GM19395 (cell line): Measurements from ENCODE around the gene GTF2F2.
"Not testable (repeated sequence)": the region's sequence is repeated elsewhere in the genome, so short reads cannot be mapped to it uniquely, and the experiment has no call there.

Source experiments
- ATAC-seq: cut with Tn5 transposase; IDR thresholded peaks from one replicate; pipeline ENCODE4 v1.9.1; 2021; ENCODE audit warnings: mild to moderate bottlenecking, moderate library complexity; ENCODE audit not compliant: unreplicated experiment

The GTF2F2 gene

DNA sequence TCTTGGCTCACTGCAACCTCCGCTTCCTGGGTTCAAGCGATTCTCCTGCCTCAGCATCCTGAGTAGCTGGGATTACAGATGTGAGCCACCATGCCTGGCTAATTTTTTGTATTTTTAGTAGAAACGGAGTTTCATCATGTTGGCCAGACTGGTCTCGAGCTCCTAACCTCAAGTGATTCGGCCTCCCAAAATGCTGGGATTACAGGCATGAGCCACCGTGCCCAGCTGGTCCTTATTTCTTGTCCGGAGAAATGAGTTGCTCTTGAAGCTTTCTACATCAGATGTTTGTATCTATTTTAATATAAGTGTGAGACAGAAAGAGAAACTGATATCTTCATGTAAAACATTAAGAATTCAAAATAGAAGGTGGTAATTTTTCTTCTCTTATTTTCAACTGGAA lies 124.4 kb downstream of the GTF2F2 start:
- ATAC-seq: not testable (repeated sequence)

DNA sequence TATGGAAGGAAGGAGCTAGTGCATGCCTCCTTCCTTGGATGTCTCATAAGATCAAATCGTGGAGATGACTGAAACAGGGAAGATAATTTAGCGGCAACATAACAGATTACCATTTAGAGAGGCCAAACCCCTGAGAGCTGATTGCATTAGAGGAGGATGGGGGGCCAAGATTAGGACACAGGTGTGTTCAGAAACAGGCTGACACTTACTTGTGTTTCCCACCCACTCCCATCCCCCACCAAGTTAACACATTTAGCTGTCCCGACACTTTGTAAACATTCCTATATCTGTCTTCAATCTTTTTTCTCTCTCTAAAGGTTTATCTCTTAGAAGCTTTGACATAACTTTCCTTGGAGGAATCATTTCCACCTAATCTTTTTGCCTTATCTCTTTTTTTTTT lies 129.4 kb downstream of the GTF2F2 start:
- ATAC-seq: no peak

DNA sequence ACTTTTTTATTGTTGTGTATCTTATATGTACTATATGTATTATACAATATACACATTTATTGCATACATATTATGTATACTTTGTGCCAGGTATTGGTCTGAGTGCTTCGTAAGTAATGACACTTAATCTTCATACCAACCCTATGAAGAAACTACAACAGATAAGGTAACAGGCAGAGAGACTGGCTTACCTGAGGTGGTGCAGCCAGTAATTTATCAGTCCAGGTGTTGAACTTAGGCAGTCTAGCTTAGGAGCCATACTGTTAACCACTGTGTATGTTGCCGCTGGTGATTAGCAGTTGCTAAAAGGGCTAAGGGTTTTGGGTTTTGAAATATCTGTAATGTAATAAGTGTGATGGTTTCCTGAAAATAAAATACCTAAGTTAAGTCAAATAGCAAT lies 134.1 kb downstream of the GTF2F2 start:
- ATAC-seq: no peak

DNA sequence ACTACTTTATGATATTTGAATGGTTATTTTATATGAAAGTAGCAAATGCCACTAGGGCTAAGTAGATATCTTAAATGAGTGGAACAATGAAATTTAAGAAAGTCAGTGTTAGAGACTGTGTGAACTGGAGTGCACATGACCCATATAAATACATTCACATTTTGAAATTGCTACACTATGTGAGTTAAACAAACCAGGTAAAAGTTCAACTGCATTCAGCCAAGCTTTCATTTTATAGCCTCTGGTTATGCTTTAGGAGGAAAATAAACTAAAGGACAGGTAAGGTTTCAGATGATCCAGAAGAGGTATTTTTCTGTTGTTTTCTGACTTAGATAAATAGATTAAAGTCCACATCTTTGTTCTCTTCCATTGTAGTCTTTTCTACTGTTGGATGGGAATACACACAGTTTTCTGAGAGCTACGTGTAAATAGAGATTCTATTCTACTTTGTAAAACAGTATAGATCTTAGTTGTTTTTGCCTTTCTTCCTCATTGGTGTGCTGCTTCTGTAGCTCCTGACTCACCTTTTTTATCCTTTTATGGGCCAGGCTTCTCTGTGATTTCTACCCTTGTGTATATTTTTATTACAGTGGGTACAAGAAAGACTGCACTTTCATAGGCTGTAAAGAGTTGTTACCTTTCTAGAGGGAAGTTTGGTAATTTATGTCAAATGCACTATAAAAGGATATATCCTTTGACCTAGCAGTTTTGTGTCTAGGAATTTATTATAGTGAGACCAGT lies 135.1 kb downstream of the GTF2F2 start:
- no peak for ATAC-seq

DNA sequence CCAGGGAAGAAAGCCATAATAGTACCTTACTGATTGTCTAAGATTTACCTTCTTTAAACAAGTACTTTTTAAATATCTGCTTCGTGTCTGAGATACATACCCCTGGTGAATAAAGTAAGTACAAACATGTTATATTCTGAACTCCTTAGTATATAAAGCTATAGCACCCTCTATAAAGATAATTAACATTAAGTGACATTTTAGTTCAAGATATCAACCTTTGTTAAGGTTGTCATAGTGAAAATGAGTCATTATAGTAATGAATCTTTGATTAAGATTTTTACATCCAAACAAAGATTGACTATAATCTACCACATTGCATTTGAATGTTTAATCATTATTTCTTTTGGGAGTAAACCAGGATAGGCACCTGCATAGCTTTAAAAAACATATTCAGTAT lies 135.9 kb downstream of the GTF2F2 start:
- ATAC-seq: no peak

DNA sequence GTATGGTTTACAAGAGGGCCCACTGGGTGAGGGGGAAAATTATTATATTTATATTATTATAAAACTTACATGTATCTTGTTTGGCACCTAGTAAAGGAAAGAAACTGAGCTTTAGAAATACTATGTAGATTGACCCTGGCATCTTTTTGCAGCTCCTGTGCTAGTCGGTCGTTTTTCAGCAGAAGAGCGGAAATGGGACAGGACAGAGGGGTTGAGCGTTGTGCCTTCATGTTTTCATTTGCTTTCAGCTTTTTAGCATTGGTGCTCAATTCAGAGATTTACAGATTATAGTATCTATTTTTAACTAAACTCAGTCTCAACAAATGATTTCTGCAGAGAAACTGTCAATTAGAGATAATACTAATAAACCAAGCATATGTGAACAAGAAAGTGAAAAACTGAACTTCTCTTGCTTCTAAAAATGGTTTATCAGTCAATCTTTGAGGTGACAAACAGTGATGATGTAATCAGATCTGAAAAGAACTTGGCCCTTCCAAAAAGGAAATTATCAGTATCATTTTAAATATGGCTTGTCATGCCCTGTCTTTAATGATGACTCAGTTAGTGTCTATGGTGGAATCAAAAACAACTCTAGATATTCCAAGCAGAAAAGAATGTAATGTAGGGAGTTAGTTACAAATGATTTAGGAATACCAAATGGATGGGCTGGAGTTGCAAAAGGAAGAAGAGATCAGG lies 137.5 kb downstream of the GTF2F2 start:
- no peak for ATAC-seq

DNA sequence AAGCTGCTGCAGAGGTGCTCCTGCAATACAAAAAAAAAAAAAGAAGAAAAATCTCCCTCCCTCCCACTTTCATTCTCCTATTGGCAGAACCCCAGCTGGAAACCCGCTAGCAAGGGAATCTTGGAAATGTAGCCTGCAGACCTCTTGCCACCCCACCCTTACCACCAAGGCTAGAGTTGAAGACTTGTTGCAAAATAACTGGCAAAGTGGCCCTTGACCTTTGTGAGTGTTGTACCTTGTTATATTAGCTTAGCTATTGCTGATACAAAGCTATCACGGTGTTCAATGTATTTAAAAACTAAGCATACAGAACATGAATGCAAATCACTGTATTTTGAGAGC lies 138.0 kb downstream of the GTF2F2 start:
- ATAC-seq: no peak

DNA sequence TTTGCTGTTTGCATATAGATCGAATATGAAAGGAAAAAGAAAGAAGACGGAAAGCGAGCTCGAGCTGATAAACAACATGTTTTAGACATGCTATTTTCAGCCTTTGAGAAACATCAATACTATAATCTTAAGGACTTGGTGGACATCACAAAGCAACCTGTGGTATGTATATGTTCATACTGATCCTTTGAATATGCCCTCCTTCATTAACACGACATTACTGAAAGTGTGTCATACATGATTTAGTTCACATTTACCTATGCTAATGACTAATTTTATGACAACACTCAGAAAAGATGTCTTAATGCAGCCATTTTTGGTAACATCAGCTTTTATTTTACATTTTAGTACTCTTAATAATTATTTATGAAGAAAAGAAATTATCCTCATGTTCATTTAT lies 146.9 kb downstream of the GTF2F2 start:
- ATAC-seq: no peak

DNA sequence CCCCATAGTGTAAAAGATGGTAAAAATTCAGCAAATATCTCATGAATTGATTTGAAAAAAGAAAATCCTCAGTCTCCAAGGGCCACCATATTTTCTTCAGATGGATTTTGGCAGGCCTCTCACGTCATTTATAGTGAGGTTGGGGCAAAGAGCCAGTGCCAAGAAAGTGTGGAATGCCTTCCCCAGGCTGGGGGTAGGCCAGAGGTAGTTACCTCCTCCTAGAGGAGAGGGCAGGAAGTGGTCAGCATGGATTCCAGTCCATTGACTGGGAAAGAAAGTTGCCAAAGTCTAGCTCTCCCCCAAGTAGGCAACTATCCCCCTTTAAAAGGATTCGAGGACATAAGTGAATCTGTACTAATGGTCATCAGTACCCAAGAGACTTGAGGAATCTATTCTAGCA lies 148.9 kb downstream of the GTF2F2 start:
- ATAC-seq: no peak

DNA sequence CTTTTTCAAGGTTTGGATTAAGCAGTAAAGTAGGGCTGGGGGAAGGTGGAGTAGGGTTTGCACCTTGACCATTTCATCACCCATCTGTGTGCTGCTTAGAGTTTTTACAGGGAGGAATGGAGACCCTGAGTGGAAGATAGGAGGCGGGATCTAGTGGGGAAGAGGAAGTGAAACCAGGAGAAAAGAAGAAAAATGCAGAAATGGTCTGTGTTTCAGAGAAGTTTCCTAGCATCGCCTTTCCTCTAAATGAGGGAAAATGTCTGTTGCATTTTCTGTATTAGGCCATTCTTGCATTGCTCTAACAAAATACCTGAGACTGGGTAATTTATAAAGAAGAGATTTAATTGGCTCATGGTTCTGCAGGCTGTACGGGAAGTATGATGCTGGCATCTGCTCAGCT lies 156.6 kb downstream of the GTF2F2 start:
- ATAC-seq: no peak

DNA sequence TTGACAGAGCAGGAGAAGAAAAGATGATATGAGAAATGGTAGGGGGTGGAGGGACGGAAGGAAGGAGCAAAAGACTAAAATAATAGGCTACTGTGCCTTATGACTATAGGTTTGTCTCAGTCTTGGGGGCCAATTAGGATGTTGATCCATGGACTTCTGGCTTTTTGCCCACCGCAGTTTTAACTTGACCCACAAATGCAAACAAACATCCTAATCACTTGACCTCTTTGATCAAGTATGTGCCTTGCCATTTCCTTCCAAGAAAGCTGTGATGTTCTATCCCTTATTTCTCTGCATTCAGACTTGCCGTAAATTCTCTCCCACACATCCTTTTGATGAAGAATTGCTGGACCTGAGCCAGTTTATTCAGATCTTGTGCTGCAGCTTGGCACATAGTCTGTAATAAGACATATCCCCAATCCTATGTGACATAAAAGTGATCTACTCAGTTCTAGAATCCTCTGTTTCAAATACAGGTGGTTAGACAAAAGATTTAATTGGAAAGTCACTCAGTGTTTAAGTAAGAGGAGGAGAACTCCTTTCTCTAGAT lies 157.9 kb downstream of the GTF2F2 start:
- ATAC-seq: no peak

DNA sequence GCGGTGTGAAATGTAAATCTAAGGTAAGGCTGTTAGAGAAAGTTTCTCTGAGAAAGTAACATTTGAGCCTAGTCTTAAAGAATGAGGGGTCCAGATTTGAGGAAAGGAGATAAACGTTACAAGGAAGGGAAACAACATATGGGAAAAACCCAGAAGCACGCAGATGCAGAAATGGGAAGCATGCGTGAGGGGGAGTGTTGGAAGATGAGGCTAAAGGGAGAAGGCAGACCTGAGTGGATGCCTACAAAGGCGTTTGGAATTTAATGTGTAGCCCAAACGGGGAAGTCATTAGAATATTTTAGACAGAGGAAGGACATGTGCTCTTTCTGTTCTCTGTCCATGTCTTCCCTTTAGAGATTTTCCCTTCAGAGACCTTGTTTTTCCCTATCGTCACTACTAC lies 159.7 kb downstream of the GTF2F2 start:
- no peak for ATAC-seq

DNA sequence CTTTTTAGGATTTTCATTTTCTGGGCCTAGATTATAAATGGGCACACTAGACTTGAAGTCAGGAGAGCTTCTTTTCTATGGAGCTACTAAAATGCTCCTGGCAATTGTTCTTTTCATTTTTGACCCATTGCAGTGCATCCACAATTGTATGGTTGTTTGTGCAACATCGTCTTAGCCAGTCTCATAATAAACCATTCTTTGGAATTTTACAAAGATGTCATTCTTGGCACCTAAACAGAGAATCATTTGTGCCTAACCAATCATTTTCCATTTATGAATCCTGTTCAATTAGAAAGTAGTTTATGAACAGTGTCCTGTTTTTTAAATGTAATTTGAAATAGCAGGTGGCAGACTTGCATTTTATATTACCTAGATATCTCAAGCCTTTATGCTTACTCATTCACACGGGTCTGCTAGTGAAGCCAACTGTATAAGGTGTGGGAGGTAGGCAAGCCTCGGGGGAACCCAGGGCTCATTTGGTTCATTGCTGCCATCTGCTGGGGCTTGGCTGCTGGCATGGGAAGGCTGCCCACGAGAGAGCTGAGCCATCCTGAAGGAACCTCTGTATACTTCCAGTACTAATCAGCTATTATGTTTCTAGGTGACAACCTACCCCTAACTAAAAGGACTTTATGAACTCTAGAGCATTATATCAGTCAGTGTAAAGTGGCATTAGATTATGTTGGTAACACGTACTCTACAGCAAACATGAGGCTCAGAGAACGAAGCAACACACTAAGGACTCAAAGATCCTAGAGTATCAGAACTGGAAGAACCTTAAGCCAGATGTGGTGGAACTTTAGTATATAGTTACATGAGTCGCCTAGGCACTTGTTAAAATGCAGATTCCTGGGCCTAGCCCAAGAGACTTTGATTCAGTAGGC lies 160.7 kb downstream of the GTF2F2 start:
- peak; percentile 65 for ATAC-seq

DNA sequence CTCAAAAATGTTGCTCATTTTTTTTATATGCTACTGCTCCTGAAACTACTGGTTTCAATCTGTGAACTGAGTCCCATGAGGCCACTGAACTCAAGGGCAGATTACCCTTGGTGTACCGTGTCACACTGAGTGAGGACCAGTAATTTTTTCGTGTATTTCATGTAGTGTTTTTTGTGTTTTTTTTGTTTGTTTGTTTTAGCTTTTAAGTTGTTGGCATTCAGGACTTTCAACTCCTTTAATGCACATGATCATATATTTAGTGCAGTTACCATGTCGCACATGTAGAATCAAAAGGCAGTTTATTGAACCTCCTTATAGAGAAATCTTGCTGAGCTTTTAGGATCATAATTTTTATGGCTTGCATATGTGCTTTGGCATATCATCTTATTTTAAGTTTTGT lies 162.7 kb downstream of the GTF2F2 start:
- no peak for ATAC-seq

DNA sequence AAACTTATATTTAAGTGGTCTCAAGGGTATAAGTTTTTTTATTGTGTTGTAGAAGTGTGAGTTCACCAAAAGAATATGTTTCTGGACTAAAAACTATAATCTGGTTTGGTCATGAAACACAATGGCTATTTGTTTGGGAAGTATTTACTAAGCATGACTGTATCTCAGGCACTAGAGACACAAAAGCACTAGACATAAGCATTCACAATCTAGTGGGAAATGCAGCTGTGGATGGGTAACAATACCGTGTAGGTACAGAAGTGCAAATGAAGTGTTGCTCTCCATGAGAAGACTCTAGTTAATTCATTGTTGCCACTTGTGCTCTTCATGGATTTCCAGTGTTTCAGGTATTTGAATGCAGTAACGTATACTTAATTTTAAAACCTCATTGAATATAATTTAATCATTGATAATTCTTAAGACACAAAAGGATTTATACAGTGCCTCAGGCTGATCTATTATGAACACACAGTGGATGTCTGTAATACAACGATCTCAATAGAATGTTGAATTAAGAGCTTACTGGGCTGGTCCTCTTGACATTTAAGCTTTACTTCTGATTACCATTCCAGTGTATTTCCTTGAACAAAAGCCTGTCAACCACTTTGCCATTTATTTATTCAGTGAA lies 169.7 kb downstream of the GTF2F2 start:
- no peak for ATAC-seq

DNA sequence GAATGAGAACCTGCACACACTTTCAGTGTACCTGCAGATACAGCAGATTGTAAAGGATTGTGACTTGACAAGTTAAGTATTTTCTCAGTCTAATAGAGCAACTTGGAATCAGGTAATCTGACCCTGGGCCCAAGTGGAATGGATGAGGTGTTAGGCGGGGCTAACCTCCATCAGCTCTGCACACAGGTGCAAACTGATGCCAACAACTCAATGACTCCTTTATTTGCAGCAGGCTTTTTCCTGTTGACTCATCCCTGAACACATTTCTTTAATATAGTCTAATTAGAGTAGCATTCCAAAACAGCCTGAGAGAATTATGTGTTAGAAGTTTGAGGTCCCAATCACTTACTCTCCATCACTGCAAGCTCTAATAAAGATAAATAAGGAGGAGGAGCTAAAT lies 171.9 kb downstream of the GTF2F2 start:
- ATAC-seq: no peak

DNA sequence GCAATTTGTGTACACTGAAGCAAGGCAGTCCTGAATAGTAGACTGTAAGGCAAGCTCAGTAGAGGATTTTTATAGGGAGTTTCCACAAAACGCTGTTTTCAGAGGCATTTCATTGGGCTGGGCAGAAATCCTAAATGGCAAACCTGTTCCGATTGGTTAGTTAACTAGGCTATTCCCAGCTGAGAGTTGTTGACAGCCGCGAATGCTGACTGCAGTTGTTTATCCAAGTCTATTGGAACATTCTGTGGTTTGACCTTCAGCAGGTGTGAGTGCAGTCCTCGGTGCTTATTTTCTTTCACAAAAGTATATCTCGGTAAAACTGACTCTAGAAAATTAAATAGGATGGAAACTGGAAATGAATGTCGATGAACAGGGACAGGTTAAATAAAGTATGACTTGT lies 175.2 kb downstream of the GTF2F2 start:
- ATAC-seq: no peak

DNA sequence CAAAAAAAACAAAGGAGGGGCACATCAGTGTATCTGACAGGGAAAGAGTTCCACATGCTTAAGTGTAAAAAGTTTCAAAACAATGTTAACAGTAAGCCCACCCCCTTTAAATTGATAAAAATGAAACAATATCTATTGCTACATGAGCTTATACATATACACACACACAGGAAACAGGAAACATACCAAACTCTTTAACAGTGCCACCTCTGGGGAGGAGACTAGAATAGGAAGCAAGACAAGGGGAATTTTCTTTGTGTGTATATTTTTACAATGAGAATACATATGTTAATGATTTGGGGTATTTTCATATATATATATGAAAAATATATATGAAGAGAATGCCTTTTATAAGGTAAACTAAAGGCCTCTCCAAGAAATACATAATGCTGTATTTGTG lies 175.9 kb downstream of the GTF2F2 start:
- no peak for ATAC-seq

DNA sequence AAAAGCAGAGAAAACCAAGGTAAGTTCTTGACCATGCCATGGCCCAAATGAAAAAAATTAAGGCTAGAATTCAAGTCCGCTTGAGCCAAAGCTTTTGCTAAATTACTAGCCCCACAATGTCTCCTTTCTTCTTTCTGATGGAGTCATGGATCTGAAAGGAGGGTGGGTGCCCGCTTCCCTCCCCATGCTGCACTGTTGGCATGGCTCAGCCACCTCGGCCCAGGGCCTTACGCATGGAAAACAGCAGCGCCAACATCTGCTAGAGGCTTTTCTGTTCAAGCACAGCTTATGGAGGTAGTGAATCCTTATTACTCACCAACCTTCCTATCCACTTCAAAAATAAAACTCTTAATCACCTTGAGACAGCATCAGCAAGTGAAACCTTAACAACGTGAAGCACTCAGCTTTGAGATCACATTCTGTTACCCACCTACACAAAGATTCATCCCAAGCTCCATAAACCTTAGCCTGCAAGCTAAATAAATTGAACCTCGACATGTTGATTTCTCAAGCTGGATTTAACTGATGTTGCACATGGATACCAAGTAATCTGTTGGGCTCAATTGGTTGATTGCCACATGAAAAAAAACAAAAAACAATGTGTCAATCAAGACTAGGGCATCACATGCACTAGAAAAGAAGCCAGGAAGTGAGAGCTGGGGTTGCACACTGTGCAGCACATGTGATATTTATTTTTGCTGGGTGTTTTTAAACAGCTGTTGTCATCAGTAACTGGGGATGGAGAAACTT lies 177.3 kb downstream of the GTF2F2 start:
- no peak for ATAC-seq

DNA sequence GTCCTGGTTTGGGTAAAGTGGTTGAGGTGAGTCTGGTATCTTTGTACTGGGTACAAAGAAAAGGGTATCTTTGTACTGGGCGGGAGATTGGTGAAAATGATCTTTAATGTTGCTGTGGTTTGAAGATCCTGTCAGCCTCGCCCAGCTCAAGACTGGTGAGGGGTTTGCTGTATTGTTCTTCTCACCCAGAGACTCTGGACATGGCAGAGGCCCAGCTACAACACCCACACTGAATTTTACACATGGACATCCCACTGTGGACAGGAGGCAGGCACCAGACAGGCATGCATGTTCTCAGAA lies 177.8 kb downstream of the GTF2F2 start:
- ATAC-seq: no peak

DNA sequence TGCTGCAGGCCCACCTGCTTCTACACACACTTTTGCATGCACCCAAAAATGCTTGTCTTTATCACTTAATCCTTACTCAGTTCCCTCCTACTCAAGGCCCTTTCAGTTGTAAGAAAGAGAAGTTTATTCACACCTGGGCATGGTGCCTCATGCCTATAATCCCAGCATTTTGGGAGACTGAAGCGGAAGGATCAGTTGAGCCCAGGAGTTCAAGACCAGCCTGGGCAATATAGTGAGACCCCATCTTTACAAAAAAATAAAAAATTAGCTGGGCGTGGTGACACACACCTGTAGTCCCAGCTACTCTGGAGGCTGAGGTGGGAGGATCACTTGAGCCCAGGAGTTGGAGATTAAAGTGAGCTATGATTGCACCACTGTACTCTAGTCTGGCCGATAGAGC lies 178.2 kb downstream of the GTF2F2 start:
- ATAC-seq: not testable (repeated sequence)
